GM23248 (cell line): ENCODE results near the gene MYH8.

Experiments used
- EZH2 ChIP-seq: fragments of 200-600 bp; sonication (generic); IDR thresholded peaks from 2 replicates; pipeline ENCODE4 v1.6.1; 2018; ENCODE audit warnings: antibody characterized with exemption, mild to moderate bottlenecking; ENCODE audit not compliant: insufficient read depth, poor library complexity, severe bottlenecking
- EZH2phosphoT487 ChIP-seq: fragments of 200-600 bp; sonication (generic); IDR thresholded peaks from 2 replicates; pipeline ENCODE4 v1.6.1; 2018; ENCODE audit warnings: antibody characterized with exemption, moderate library complexity, mild to moderate bottlenecking, low read depth; ENCODE audit not compliant: insufficient read depth

- no peak for TF ChIP-seq EZH2phosphoT487
- no peak for TF ChIP-seq EZH2
These were observed 64.0 kb downstream of the MYH8 start for GRCh38 chr17:10357768-10358167.
